ENCODE measurements around the gene USF1.
A peak's percentile ranks its signal among the peaks of the same experiment; 100 is the strongest.
"Not testable (repeated sequence)": the region's sequence is repeated elsewhere in the genome, so short reads cannot be mapped to it uniquely, and the experiment has no call there.

Gene USF1

DNA sequence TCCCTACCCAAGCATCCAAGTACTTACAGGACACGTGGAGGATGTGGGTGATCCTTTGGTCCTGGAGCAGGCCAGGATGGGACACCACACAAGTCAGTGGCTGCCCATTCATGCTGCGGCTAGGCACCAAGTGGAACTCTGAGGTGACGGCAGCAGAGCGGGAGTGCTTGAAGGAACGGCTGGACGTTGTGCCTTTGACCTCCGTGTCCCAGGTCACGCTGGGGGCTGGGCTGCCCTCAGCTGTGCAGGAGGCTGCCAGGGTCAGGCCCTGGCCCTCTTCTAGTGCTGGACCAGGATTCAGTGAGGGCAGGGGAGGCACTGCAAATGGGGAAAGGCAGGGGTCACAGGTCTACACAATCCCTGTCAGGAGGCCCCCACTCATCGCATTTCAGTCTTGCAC, 31.6 kb upstream of the USF1 start:
- no peak for DNase-seq

DNA sequence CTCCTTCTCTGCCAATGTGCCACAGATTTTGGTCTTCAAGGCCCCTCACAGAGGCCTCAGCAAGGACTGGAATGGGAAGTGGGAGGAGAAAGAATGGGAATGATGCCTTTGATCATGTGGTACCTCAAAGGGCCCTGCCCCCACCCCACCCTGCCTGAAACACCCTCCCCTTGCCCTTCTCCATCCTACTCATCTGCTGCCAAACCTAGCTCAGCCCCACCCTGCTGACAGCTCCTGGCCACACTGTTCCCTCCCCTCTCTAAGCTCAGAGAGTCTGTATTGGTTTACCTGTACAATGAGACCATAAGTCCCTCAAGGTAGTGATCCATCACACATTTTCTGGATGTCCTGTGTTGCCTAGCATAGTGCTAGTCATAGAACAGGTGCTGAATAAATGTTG, 30.6 kb upstream of the USF1 start:
- DNase-seq = no peak

DNA sequence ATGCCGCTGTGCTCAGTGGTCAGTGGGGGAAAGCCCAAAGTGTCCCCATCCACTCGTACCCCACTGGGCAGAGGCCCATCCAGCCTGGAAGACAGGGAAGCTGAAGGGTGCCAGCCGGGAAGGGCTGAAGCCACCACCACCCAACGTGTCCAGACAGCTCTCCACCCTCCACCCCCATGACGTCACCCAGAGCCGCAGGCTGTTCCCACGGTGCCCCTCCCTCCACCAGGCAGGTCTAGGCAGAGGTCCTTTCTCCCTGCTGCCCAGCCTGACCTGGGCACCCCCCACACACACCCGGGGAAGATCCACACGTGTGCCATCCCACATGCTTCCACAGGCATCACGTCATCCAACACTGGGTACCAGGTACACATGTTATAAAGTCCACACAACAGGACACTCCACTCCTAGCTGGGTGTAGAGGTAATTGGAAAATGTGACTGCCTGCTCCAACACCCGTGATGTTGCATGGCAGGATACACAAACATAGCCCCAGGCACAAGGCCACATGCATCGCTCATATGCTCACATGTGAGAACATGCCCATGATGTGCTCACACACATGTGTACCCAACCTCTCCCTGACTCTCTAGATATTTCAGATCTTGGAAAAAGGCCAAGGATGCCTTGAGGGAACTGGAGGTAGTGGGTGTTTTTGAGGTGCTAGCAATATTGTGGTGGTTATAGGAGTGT, 29.0 kb upstream of the USF1 start:
- no peak for DNase-seq

DNA sequence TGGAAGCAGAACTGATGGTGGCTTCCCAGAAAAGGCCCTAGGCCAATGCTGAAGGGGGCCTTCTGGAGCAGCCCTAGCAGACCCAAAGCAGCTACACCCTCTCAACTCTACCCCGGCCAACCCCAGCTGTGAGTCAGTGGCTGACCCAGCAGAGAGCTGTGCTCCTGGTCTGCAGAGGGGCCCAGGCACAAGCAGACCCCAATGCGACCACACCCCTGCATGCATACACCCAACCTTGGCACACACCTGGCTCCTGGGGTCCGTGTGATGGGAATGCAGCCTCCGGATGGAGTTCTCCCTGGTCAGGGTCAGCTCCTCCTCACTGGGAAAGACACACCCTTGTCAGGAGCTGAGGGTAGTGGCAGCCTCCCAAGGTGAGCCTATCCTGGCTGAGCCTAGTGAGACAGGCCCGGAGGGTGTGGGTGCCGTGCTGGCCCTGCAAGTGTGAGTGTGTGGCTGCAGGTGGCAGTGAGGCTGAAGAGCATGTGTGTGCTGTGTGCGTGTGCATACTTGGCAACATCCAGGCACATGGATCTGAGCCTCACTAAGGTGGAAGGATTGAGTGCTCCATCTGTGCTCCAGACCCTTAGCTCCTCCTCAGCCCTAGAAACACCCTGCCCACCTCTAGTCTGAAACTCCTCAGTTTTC, 27.8 kb upstream of the USF1 start:
- no peak for DNase-seq

DNA sequence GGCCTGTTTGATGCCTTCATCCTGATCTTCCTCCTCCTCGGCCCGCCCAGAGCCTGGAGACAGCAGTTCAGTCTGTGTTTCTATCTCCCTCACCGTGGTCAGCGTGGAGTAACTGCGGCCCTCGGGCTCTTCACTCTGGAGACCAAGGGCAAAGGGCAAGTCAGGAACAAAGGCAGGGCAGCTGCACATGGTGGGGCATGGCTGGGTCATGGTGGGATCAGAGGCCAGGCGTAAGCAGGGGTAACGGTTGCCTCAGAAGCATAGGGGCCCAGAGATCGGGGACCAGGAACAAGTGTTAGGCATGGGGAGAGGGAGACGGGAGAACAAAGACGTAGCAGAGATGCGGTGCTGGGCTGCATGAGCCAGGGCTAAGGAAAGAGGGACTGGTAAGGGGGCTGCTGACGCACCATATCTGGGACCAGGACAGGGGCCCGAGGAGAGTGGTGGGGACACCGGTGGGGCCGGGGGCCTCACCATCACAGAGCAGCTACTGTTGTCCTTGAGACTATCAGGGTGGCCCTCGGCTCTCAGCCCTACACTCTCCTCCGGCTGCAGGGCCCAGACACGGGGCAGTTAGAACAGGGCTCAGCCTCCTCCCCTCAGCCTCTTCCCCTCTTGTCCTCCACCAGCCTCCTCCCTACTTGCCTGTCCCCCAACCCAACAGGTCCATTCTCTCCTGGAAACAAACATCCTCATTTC, 27.1 kb upstream of the USF1 start:
- no peak for DNase-seq

DNA sequence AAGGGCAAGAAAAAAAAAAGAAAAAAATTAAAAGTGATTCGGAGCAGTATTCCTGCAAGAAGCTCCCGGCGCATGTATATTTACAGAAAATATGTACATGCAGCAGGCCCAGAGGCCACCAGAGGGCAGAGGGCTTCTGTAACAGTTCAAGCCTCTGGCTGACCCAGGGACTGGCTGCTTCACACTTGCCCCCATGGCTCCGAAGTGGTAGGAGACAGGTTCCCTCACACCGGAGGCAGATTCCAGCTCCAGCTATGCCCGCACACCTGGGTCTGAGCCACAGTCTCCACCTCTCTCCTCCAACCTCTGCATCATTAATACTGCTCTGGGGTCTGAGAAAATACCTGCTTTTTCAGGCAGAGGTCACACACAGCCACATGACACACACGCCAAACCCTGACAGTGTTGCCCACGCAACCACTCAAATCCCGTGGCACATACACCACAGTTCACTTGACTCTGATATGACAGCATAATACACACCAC, 26.2 kb upstream of the USF1 start:
- DNase-seq = peak; percentile 58

DNA sequence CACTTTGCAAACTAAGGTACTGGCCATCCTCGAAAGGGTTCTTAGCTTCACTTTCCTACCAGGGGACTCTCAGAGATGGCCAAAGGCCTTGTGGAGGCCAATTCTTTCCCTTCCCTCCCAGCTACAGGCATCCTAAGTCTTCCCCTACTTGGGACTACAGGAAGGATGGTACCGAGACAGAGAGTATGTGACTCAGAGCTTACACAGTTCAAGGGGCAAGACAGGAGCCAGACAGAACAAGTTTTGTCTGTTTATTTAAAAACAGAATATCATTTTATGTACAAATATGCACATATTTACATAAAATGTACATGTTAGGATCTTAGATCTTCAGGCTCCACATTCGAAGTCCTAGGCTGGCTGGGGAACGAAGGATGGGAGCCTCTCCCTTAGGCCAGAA, 25.0 kb upstream of the USF1 start:
- no peak for DNase-seq

DNA sequence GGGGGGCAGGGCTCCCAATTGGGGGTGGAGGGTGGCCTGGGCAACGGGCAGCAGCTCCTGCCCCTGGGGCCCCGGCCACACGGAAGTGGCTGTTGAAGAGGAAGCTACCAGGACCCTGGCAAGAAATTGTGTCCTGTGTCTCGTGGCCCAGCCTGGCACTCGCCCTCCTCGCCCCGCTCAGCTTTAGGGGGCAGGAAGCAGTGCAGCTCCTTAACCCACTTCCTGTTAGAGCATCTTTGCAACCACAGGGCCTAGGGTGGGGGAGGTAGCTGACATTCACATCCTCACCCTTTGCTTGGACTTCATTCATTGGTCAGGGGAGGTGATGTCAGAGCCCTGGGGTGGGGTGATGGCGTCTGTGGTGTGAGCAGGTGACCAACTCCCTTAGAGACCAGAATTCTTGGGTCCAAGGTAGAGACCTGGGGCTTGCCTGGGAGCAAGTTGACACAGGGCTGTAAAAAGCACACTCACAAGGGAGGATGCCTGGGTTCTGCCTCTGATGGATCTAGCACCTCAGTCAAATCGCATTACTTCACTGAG, 24.0 kb upstream of the USF1 start, which contains the start of gene ARHGAP30:
Gene ARHGAP30 (minus strand): TSS at position 161 of the 540 bp plus-strand sequence. CDS start 267 bp downstream, outside the sequence.
- peak; percentile 98 for DNase-seq

DNA sequence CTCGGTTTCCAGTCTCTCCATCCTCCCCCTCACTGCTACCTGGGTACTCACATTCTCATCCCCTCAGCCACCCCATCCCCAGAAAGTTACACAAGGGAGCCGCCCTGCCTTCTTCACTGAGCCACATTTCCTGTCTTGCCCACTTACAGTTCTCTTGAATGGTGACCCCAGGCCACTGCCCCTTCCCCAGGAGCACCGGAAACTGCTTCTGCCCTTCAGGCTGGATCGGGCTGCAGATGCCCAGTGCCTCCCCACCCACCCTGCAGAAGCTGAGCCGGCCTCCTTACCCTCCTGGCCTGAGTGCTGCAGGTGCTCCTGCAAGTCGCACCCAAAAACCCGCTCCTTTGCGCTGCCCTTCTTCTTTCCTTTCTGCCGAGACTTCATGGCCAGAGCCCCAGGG, 23.5 kb upstream of the USF1 start:
- peak; percentile 24 for DNase-seq

DNA sequence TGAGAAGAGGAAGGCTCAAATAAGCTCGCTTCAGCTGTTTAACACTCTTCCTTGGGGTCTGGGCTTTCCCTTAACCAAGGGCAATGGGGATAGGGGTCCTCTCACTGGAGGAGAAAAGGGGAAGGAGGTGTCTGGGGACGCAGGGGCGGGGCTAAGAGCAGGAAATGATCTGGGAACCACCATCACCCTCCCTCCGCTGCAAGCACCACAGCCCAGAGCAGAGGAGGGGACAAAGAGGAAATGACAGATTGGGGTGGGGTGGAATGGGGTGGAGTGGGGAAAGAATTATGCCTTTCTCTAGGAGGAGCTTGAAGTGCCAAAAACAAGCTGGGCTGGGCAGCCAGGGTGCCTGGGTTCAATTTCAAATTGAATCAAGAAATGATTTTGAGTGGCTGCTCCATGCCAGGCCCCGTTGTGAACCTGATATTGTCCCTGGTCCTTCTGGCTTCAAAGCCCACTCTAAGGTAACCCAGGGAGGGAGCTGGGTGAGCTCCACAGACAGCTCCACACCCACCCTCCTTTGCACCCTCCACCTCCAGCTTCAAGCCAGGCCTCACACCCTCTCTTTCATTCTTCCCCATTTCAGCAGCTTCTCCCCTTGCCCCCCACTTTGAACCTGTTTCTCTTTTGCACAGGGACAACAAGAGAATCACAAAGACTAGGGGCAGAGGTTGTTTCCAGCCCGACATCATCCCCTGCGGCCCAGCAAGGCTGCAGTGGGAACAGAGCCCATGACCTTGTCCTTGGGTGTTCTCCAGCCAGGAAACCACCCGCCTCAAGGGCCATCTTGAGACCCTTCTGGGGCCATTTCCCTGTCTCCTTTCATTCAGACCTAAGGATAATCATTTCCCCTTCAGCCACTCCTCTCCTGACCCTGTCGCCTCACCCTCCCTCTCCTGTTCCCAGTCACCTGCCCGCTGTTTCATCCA, 22.8 kb upstream of the USF1 start:
- DNase-seq = peak; percentile 91

DNA sequence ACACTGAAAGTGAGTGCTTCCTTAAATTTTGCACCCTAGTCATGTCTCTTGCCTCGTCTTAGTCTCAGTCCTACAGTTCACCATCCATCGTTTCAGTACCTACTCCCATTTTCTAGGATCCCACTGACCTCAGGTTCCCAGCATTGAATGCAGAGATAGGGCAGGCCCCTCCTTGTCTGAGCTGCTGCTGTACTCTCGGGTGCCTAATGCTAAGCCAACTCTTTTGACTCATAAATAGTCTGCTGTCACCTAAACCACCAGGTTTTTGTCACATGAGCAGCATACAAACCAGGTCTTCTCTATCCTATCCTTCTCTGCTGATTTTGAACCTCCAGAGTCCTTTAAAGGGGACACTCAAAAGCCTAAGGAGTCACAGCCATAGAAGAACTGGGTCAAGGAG, 20.9 kb upstream of the USF1 start:
- peak; percentile 55 for DNase-seq

DNA sequence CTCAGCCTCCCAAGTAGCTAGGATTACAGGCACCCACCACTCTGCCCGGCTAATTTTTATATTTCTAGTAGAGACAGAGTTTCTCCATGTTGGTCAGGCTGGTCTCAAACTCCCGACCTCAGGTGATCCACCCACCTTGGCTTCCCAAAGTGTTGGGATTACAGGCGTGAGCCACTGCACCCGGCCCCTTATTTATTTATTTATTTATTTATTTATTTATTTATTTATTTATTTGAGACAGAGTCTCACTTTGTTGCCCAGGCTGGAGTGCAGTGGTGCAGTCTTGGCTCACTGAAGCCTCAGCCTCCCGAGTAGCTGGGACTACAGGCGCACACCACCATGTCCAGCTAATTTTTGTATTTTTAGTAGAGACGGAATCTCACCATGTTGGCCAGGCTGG, 19.9 kb upstream of the USF1 start:
- DNase-seq = not testable (repeated sequence)

DNA sequence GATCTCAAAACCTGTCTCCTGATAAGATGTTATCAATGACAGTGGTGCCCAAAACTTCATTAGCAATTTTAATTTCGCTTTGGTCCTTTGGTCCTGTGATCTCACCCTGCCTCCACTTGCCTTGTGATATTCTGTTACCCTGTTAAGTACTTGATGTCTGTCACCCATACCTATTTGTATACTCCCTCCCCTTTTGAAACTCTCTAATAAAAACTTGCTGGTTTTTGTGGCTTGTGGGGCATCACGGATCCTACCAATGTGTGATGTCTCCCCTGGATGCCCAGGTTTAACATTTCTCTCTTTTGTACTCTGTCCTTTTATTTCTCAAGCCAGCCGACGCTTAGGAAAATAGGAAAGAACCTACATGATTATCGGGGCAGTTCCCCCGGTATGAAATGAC, 18.2 kb upstream of the USF1 start:
- DNase-seq = not testable (repeated sequence)

DNA sequence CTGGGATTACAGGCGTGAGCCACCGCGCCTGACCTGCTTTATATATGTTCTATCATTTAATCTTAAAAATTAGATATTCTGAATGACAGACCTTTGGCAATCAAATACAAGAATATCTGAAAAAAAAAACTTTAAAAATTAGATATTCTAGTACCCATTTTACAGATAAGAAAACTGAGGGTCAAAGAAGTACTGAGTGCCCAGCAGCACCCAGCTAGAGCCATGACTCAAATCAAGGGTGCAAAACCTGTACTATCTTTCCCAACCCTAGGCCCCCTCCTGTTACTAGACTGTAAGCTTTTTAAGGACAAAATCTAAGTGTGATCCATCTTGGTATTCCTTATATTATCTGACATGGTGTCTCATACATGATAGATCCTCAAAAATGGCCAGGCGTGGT, 15.6 kb upstream of the USF1 start:
- no peak for DNase-seq

DNA sequence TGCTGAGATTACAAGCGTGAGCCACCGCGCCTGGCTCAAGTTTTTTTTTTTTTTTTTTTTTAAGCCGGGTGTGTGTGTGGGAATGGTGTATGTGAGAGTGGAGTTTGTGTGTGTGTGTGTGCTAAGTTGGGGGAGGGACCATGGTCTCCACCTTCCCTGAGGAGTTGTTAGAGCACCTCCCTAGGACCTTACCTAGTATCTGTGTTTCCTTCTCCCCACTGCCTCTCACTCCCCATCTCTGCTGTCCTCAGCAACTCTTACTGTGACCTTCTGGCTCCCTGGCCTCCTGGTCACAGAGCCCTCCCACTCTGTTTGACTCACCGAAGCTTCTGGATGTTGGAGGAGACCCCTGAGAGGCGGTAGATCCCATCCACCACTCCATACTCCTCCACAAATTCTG, 13.5 kb upstream of the USF1 start:
- no peak for DNase-seq

DNA sequence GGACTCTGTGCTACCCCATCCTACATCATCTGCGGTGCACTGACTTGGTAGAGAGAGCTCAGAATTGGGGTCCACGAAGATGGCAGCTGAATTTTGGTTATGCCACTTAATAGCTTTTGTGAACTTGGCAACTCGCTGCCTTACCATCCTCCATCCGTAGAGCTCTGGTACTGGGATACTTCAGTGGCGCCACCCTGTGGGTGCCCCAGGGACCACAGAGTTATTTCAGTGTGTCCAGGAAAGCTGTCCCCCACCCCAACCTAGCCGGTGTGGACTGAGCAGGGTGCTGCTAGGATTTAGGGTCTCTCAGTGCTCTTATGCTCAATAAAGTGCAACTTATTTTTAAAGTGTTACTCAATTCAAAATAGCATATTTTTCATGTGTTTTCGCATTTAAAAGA, 9.0 kb upstream of the USF1 start:
- DNase-seq = no peak

DNA sequence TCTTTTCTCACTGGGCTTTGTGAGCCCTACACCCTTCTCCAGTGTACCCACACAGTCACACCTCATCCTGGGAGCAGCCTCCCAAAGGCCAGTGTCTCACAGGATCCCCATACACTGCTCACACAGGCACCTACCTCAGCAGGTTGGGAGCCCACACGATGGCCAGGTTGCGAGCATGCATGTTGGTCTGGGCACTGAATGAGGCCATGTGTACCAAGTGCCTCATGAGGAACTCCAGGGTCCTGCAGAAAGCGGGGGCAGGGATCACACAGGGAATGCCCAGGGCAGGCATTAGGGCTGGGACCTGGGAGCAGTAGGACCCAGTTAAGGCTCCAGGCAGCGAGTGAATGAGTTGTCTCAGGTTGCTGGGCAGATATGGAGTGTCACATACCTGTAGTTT, 8.5 kb upstream of the USF1 start:
- DNase-seq = no peak

DNA sequence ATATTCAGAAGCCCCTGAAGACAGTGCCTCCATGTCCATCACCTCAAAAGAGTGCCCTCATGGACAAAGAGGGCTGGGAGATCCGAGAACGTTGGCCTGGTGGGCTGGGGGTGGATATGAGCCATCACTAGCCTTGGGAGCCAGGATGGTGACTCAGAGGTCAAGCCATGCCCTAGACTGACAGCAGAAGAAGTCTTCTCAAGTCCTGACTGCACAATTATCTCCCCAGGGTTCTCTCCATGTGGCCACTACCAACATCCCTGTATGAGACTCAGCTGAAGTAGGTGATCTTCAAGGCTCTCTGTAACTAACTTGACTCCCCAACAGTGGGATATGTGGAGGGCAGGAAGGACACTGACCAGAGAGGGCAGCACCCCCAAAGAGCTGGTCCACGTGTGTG, 7.1 kb upstream of the USF1 start:
- DNase-seq = no peak

DNA sequence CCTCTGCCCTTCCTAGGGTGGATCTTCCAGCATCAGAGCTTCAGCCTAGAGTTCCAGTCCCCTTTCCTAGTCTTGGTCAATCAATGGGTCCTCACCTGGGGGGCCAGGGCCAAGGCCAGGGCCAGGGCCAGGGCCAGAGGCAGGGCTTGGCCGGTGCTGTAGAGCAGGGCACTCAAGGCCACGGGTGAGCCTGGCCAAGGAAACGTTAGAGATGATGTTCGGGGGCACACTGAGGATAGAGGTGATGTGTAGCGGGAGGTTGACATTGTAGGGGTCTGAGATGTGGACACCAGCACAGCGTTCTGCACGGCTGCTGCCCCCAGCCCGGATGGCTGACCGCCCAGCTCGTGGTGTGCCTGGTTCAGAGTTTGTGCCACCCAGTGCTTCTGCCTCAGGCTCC, 5.4 kb upstream of the USF1 start:
- DNase-seq = no peak

DNA sequence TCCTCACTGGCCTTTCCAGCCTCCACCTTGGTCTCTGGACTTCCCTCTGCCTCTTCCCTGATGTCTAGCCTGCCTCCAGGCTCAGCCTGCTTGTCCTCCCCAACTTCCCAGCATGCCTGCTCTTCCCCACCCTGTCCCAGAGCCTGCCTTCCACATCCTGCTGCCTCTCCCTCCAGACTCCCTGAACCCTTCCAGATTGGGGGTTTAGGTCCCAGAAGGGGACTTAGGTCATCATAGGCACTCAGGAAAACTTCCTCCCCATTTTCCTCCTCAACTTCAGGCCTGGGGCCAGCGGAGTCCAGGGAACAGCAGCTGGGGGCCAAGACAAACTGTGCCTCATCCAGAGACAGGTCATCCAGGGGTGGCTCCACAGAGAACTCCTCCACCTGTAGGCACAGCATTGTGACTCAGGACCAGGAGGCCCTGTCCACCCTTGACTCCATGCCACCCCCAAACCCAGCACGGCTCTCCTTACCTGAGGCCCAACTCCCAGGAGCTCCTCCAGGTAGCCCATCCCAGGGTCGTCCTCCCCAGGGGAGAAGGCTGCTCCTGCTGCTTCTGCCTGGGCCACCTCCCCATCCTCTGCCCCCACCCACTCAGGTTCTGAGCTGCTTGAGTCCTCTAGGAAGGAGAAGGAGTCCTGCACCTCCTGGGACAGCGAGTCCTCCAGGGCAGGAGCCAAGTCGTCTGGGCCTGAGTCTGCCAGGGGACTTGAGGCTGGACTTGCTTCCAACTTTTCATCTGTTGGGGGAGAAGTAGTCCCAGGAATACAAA, 3.4 kb upstream of the USF1 start:
- DNase-seq = no peak
